ENCODE data around the gene THADA. TPM values are rescaled to one million over a fixed set of nuclear protein-coding genes. Genes with fewer than 3 reads are reported as not detected.
A peak's percentile ranks its signal among the peaks of the same experiment; 100 is the strongest.

THADA gene
- total RNA-seq, 1 donor from 2014 or later = 32.9 TPM

GRCh38 chr2:43465234-43465633, 130.6 kb downstream of the THADA start:
- H3K36me3 ChIP-seq = no peaks in the 10 kb centered on the region
- TF ChIP-seq CTCF (IDR thresholded peaks at IDR 0.05) = no peak
- intact Hi-C loops (cut with DNase I) = no loop called here
- peaks cover 39% of the 10 kb centered on the region for H3K4me1 ChIP-seq
- DNase-seq (no peak), ATAC-seq (no peak)
- peak overlapping the region; percentile 43 for H3K27ac ChIP-seq
- no peaks in the 10 kb centered on the region for H3K9me3 ChIP-seq
- H3K27me3 ChIP-seq = no peaks in the 10 kb centered on the region
- H3K4me3 ChIP-seq = no peak overlapping the region

GRCh38 chr2:43464590-43464989, 131.2 kb downstream of the THADA start:
- H3K9me3 ChIP-seq = no peaks in the 10 kb centered on the region
- no peak overlapping the region for H3K4me3 ChIP-seq
- peak; percentile 61 for ATAC-seq
- TF ChIP-seq CTCF (IDR thresholded peaks at IDR 0.05) = no peak
- peak overlapping the region; percentile 43 for H3K27ac ChIP-seq
- H3K27me3 ChIP-seq = no peaks in the 10 kb centered on the region
- DNase-seq = no peak
- H3K36me3 ChIP-seq = no peaks in the 10 kb centered on the region
- intact Hi-C loops (cut with DNase I) = no loop called here
- peaks cover 45% of the 10 kb centered on the region for H3K4me1 ChIP-seq

GRCh38 chr2:43462866-43463641, 132.8 kb downstream of the THADA start:
- DNase-seq = no peak
- Histone ChIP-seq H3K36me3 (no peaks in the 10 kb centered on the region), H3K4me3 (no peak overlapping the region), H3K4me1 (peaks cover 56% of the 10 kb centered on the region), H3K9me3 (no peaks in the 10 kb centered on the region), H3K27ac (peak overlapping the region; percentile 3), H3K27me3 (no peaks in the 10 kb centered on the region)
- peak; percentile 73 for ATAC-seq
- TF ChIP-seq CTCF (IDR thresholded peaks at IDR 0.05) = no peak
- intact Hi-C loops (cut with DNase I) = no loop called here

GRCh38 chr2:43461453-43462073, 134.3 kb downstream of the THADA start:
- TF ChIP-seq CTCF (IDR thresholded peaks at IDR 0.05) = no peak
- Histone ChIP-seq H3K4me1 (peaks cover 66% of the 10 kb centered on the region), H3K36me3 (no peaks in the 10 kb centered on the region), H3K27me3 (no peaks in the 10 kb centered on the region), H3K9me3 (no peaks in the 10 kb centered on the region), H3K4me3 (no peak overlapping the region), H3K27ac (no peak overlapping the region)
- no peak for DNase-seq
- intact Hi-C loops (cut with DNase I) = no loop called here
- ATAC-seq = no peak

GRCh38 chr2:43460611-43461365, 135.1 kb downstream of the THADA start:
- Histone ChIP-seq H3K27me3 (no peaks in the 10 kb centered on the region), H3K36me3 (no peaks in the 10 kb centered on the region), H3K4me3 (no peak overlapping the region), H3K9me3 (no peaks in the 10 kb centered on the region), H3K4me1 (peaks cover 73% of the 10 kb centered on the region), H3K27ac (no peak overlapping the region)
- no peak for TF ChIP-seq CTCF (IDR thresholded peaks at IDR 0.05)
- intact Hi-C loops (cut with DNase I) = no loop called here
- DNase-seq = no peak
- no peak for ATAC-seq
